OCI-LY3 (cell line): ENCODE measurements around the gene RPS6KC1.
"Not testable (repeated sequence)": the region's sequence is repeated elsewhere in the genome, so short reads cannot be mapped to it uniquely, and the experiment has no call there.

Experiments
- H2AFZ ChIP-seq: fragments of 200-600, 300-600 bp; shearing (Covaris generic); 2 replicates; pipeline ENCODE4 v1.6.0; 2014; ENCODE audit warnings: antibody characterized with exemption, low read depth, low read length
- H3K27ac ChIP-seq: fragments of 200-600, 300-600 bp; sonication (generic); 2 replicates; pipeline ENCODE4 v1.5.1; 2014; ENCODE audit warnings: mild to moderate bottlenecking, low read length, moderate library complexity, mixed read lengths
- H3K27me3 ChIP-seq: fragments of 200-600, 300-600 bp; sonication (generic); 2 replicates; pipeline ENCODE4 v1.6.1; 2014; ENCODE audit warnings: low read depth, low read length, mixed read lengths
- H3K36me3 ChIP-seq: fragments of 200-600, 300-600 bp; sonication (generic); replicated peaks from 2 replicates; pipeline ENCODE3; 2014; ENCODE audit warnings: low read depth, low read length, mixed read lengths
- H3K4me1 ChIP-seq: fragments of 300-600, 200-600 bp; sonication (generic); 2 replicates; pipeline ENCODE4 v1.6.1; 2014; ENCODE audit warnings: low read length, mixed read lengths
- H3K4me2 ChIP-seq: fragments of 200-600, 300-600 bp; sonication (generic); 2 replicates; pipeline ENCODE4 v1.6.1; 2014; ENCODE audit warnings: low read length, mixed read lengths
- H3K4me3 ChIP-seq: fragments of 300-600, 200-600 bp; sonication (generic); 2 replicates; pipeline ENCODE4 v1.5.1; 2014; ENCODE audit warnings: antibody characterized with exemption, mild to moderate bottlenecking, low read length, moderate library complexity
- H3K79me2 ChIP-seq: fragments of 300-600, 200-600 bp; shearing (Covaris generic); 2 replicates; pipeline ENCODE4 v1.6.1; 2014; ENCODE audit warnings: mild to moderate bottlenecking, low read length, mixed read lengths
- H3K9ac ChIP-seq: fragments of 300-600, 200-600 bp; shearing (Covaris generic); 2 replicates; pipeline ENCODE4 v1.6.0; 2014; ENCODE audit warnings: mild to moderate bottlenecking, low read length, moderate library complexity
- H3K9me3 ChIP-seq: fragments of 200-600, 300-600 bp; shearing (Covaris generic); 2 replicates; pipeline ENCODE4 v1.6.1; 2014; ENCODE audit warnings: low read length, mixed read lengths; ENCODE audit not compliant: insufficient read depth
- H4K20me1 ChIP-seq: fragments of 200-600, 300-600 bp; sonication (generic); 2 replicates; pipeline ENCODE4 v1.6.1; 2016; ENCODE audit warnings: low read length, mixed read lengths; ENCODE audit not compliant: insufficient read depth
- EZH2phosphoT487 ChIP-seq: fragments of 200-600 bp; shearing (Covaris generic); IDR thresholded peaks from 2 replicates; pipeline ENCODE4 v1.6.1; 2018; ENCODE audit warnings: antibody characterized with exemption, mixed run types, low read depth
- TF ChIP-seq, protein P1 (sequence below): fragments of 200-600, 300-600 bp; sonication (generic); IDR thresholded peaks from 2 replicates; pipeline ENCODE4 v1.5.1; 2014; ENCODE audit warnings: antibody characterized with exemption, low read length, low read depth

RPS6KC1 gene

DNA sequence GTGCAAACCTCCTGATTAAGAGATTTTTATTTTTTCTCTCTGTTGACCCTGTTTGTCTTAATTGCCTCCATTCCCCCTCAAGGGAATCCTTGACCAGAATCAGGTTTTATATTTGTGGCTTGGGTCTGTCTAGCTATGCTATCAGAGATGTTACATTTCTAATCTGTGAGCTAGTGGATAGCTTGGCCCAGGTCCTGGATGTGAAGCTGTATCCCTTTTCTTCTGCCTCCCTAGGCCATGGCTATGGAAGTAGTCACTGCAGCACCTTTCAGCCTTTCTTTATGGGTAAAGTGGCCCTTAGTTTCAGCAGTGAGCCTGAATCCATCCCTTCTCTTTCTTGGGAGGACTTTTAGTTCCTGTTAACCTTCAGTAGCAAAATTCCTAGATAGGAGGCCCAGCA lies 18.4 kb upstream of the RPS6KC1 start:
- TF ChIP-seq, protein P1, sequence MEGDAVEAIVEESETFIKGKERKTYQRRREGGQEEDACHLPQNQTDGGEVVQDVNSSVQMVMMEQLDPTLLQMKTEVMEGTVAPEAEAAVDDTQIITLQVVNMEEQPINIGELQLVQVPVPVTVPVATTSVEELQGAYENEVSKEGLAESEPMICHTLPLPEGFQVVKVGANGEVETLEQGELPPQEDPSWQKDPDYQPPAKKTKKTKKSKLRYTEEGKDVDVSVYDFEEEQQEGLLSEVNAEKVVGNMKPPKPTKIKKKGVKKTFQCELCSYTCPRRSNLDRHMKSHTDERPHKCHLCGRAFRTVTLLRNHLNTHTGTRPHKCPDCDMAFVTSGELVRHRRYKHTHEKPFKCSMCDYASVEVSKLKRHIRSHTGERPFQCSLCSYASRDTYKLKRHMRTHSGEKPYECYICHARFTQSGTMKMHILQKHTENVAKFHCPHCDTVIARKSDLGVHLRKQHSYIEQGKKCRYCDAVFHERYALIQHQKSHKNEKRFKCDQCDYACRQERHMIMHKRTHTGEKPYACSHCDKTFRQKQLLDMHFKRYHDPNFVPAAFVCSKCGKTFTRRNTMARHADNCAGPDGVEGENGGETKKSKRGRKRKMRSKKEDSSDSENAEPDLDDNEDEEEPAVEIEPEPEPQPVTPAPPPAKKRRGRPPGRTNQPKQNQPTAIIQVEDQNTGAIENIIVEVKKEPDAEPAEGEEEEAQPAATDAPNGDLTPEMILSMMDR = no peak
- no peak for TF ChIP-seq EZH2phosphoT487
- H2AFZ ChIP-seq = no peak overlapping the region
- H3K79me2 ChIP-seq = no peaks in the 10 kb centered on the region
- no peaks in the 10 kb centered on the region for H3K36me3 ChIP-seq
- no peak overlapping the region for H3K4me3 ChIP-seq
- H3K9me3 ChIP-seq = no peaks in the 10 kb centered on the region
- H4K20me1 ChIP-seq = no peaks in the 10 kb centered on the region
- no peaks in the 10 kb centered on the region for H3K27me3 ChIP-seq
- H3K4me1 ChIP-seq = no peaks in the 10 kb centered on the region
- H3K27ac ChIP-seq = no peak overlapping the region
- no peak overlapping the region for H3K9ac ChIP-seq
- no peak overlapping the region for H3K4me2 ChIP-seq

DNA sequence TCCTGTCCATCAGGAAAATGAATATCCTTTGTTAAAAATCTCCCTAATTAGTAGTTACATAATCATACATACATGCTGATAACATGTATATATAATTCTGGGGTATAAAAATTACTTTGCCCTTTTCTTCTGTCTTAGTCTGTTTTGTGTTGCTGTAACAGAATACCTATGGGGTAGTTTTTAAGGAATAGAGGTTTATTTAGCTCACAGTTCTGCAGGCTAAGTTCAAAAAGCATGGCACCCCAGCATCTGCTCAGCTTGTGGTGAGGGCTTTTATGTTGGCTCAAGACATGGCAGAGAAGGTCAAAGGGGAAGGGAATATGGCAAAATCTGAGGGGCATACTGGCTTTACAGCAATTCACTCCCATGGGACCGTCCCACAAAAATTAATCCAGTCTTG lies 16.3 kb upstream of the RPS6KC1 start:
- Histone ChIP-seq H3K9me3 (no peaks in the 10 kb centered on the region), H3K27me3 (no peaks in the 10 kb centered on the region), H3K4me2 (no peak overlapping the region), H4K20me1 (no peaks in the 10 kb centered on the region), H3K9ac (no peak overlapping the region), H2AFZ (no peak overlapping the region), H3K4me1 (no peaks in the 10 kb centered on the region), H3K36me3 (no peaks in the 10 kb centered on the region), H3K4me3 (no peak overlapping the region), H3K27ac (no peak overlapping the region), H3K79me2 (no peaks in the 10 kb centered on the region)
- TF ChIP-seq, protein P1 = no peak
- TF ChIP-seq EZH2phosphoT487 = no peak

DNA sequence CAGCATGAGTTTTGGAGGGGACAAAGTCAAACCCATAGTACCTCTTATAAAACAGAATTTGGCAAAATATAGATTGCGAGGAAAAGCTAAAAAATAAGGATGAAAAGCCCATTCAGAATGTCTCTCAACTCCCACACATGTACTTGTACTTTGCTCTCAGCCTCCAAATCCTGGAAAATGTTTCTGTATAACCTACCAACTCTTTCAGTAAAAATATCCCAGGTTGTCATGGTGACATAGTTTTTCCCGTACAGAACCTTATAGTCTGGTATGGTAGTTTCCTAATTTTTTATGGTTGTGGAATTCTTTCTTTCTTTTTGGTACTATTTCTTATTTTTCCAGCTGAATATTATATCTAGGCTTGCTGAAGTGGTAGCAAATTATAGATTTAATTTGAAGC lies 15.5 kb upstream of the RPS6KC1 start:
- H4K20me1 ChIP-seq = no peaks in the 10 kb centered on the region
- H2AFZ ChIP-seq = no peak overlapping the region
- no peaks in the 10 kb centered on the region for H3K36me3 ChIP-seq
- TF ChIP-seq, protein P1 = no peak
- no peak for TF ChIP-seq EZH2phosphoT487
- no peaks in the 10 kb centered on the region for H3K79me2 ChIP-seq
- no peak overlapping the region for H3K4me3 ChIP-seq
- no peaks in the 10 kb centered on the region for H3K4me1 ChIP-seq
- H3K9me3 ChIP-seq = no peaks in the 10 kb centered on the region
- H3K4me2 ChIP-seq = no peak overlapping the region
- H3K27ac ChIP-seq = no peak overlapping the region
- no peak overlapping the region for H3K9ac ChIP-seq
- H3K27me3 ChIP-seq = no peaks in the 10 kb centered on the region

DNA sequence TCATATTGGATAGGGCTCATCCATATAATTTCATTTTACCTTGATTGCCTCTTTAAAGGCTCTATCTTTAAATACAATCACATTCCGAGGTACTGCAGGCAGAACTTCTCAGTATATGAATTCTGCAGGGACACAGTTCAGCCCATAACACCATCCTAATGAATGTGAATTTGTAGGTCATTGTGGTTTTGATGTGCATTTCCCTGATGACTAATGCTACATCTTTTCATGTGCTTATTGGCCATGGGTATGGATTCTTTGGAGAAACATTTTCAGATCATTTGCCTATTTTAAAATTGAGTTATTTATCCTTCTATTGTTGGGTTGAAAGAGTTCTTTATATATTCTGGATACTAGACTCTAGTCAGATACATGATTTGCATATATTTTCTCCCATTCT lies 9.6 kb upstream of the RPS6KC1 start:
- H3K4me2 ChIP-seq = no peak overlapping the region
- no peaks in the 10 kb centered on the region for H3K4me1 ChIP-seq
- TF ChIP-seq, protein P1 = no peak
- no peak for TF ChIP-seq EZH2phosphoT487
- no peak overlapping the region for H2AFZ ChIP-seq
- no peaks in the 10 kb centered on the region for H4K20me1 ChIP-seq
- H3K79me2 ChIP-seq = no peaks in the 10 kb centered on the region
- H3K9ac ChIP-seq = no peak overlapping the region
- H3K9me3 ChIP-seq = no peaks in the 10 kb centered on the region
- H3K4me3 ChIP-seq = no peak overlapping the region
- no peaks in the 10 kb centered on the region for H3K27me3 ChIP-seq
- no peaks in the 10 kb centered on the region for H3K36me3 ChIP-seq
- no peak overlapping the region for H3K27ac ChIP-seq

DNA sequence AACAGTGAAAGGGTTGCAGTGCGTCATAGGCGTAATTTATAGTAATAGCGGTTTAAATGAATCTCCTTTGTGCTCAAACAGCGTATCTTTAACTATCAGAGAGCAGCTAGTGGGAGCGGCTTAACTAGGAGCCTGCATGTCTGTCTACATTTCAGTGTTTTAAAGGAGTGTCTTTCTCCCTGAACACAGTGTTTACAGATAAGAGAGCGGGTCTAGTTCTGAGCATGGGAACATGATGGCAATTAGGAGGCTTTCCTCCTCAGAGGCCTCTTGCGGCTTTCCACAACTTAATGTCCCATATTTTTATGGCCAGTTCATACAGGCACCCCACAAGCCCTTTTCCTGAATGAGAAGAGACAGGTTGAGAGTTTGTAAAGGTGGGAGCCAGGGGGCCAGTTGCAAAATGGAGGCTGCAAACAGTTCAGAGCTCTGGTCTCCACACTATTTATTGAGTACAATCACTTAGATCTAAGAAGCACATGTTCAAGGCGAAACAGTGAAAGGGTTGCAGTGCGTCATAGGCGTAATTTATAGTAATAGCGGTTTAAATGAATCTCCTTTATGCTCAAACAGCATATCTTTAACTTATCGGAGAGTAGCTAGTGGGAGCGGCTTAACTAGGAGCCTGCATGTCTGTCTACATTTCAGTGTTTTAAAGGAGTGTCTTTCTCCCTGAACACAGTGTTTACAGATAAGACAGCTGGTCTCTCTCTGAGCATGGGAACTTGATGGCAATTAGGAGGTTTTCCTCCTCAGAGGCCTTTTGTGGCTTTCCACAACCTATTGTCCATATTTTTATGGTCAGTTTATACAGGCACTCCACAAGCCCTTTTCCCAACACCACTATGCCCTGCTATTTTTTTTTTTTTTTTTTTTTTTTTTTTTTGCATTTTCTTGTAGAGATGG lies 5.5 kb upstream of the RPS6KC1 start:
- H3K4me3 ChIP-seq = not testable (repeated sequence)

More for the DNA sequence above, 5.5 kb upstream of the RPS6KC1 start:
- not testable (repeated sequence) for H3K27me3 ChIP-seq, H3K27ac ChIP-seq, H3K9ac ChIP-seq, H3K9me3 ChIP-seq, H2AFZ ChIP-seq, H4K20me1 ChIP-seq, H3K4me2 ChIP-seq, H3K79me2 ChIP-seq, H3K36me3 ChIP-seq
- H3K4me1 ChIP-seq = peaks cover 11% of the 10 kb centered on the region
